Measurements from ENCODE around the gene EID1. TPM values are rescaled to one million over a fixed set of nuclear protein-coding genes. Genes with fewer than 3 reads are reported as not detected.

The EID1 gene
- total and polyA plus RNA-seq, 2 donors (not counting 3 experiments of a cell fraction or from before 2014, with no cell fraction given), result 146 to 155 TPM

DNA sequence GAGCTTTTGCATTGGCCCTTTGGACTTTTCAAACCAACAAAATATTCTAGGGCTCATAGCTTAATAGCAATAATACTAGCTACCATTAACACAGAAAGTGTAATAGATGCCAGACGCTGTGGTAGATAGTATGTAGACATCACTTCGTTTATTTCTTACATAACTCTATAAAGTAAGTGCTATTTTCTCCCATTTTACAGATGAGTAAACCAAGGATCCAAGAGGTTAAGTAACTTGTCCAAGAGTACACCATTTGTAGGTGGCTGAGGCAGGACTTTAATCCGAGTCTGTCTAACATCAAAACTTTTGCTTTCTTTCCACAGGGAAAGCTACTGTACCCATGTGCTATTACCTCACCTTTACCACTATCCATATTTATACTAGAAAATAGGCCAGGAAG lies 12.0 kb downstream of the EID1 start:
- no peak overlapping the region for H3K9ac ChIP-seq (replicated peaks; ENCODE audit: extremely low read depth, insufficient read depth, low read length)
- H4K20me1 ChIP-seq (replicated peaks; ENCODE audit: control insufficient read depth, extremely low read depth, insufficient read depth, low read length), result no peaks in the 10 kb centered on the region
- no peaks in the 10 kb centered on the region for H3K9me3 ChIP-seq (replicated peaks; ENCODE audit: control insufficient read depth, insufficient read depth, low read length)
- BruUV-seq (replicated peaks), result no TSS peak
- H3K4me1 ChIP-seq (ENCODE audit: control insufficient read depth, extremely low read depth, insufficient read depth, low read length), result no peaks in the 10 kb centered on the region
- dilution Hi-C loops (cut with MboI; ENCODE audit: extremely low pct_ligation_motif_present, low sequenced_read_pairs), result no loop called here
- FAIRE-seq (no peak), DNase-seq (ENCODE audit: low read depth, low spot score) (no peak)
- H3K27me3 ChIP-seq (ENCODE audit: control insufficient read depth in 2 of 2, insufficient read depth in 2 of 2, low read length in 2 of 2), result peaks cover 2 to 4% of the 10 kb centered on the region in 2 experiments
- H3K79me2 ChIP-seq (ENCODE audit: control insufficient read depth, insufficient read depth, low read length), result no peaks in the 10 kb centered on the region
- no peak overlapping the region for H3K4me3 ChIP-seq (replicated peaks in 1 of 3; ENCODE audit: insufficient read depth in 1 of 3, low read depth in 1 of 3, low read length in 3 of 3)
- H2AFZ ChIP-seq (ENCODE audit: low read depth, low read length), result no peak overlapping the region
- intact Hi-C loops (cut with micrococcal nuclease), result no loop called here
- H3K9me1 ChIP-seq (replicated peaks; ENCODE audit: control insufficient read depth, extremely low read depth, insufficient read depth, low read length), result no peaks in the 10 kb centered on the region
- CTCF ChIA-PET, result interaction anchor here (1.1 to 1.4 kb wide), 4 partner anchors 10 to 345 kb away, joined by 3 to 4 read pairs (median 3); partner anchors contain the start of gene EID1
- no peak overlapping the region for H3K4me2 ChIP-seq (ENCODE audit: insufficient read depth, low read length)
- POLR2A ChIA-PET, result no interaction called here
- TF ChIP-seq FOS (IDR thresholded peaks at IDR 0.05; ENCODE audit: borderline replicate concordance, insufficient read depth, low read length) (no peak), POLR2A (IDR thresholded peaks at IDR 0.05; ENCODE audit: low read depth, low read length) (no peak), JUN (IDR thresholded peaks at IDR 0.05; ENCODE audit: borderline replicate concordance, insufficient read depth, insufficient read length, low read depth) (no peak), GATA2 (IDR thresholded peaks at IDR 0.05; ENCODE audit: insufficient read depth, insufficient read length, low read depth, low read length) (no peak), MYC (IDR thresholded peaks at IDR 0.05; ENCODE audit: low read depth, low read length) (no peak), EZH2 (IDR thresholded peaks at IDR 0.05; ENCODE audit: borderline replicate concordance, low read depth, low read length, severe bottlenecking) (no peak), POLR2AphosphoS5 (IDR thresholded peaks at IDR 0.05; ENCODE audit: insufficient read depth, low read depth, low read length) (no peak)
- TF ChIP-seq, protein P1, sequence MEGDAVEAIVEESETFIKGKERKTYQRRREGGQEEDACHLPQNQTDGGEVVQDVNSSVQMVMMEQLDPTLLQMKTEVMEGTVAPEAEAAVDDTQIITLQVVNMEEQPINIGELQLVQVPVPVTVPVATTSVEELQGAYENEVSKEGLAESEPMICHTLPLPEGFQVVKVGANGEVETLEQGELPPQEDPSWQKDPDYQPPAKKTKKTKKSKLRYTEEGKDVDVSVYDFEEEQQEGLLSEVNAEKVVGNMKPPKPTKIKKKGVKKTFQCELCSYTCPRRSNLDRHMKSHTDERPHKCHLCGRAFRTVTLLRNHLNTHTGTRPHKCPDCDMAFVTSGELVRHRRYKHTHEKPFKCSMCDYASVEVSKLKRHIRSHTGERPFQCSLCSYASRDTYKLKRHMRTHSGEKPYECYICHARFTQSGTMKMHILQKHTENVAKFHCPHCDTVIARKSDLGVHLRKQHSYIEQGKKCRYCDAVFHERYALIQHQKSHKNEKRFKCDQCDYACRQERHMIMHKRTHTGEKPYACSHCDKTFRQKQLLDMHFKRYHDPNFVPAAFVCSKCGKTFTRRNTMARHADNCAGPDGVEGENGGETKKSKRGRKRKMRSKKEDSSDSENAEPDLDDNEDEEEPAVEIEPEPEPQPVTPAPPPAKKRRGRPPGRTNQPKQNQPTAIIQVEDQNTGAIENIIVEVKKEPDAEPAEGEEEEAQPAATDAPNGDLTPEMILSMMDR (IDR thresholded peaks at IDR 0.05; ENCODE audit: extremely low read depth in 1 of 2, insufficient read depth in 1 of 2, low read depth in 1 of 2, low read length in 2 of 2), result no peak
- TF ChIP-seq, protein P2, sequence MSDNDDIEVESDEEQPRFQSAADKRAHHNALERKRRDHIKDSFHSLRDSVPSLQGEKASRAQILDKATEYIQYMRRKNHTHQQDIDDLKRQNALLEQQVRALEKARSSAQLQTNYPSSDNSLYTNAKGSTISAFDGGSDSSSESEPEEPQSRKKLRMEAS (IDR thresholded peaks at IDR 0.05; ENCODE audit: insufficient read depth, insufficient read length), result no peak
- H3K27ac ChIP-seq (ENCODE audit: insufficient read depth, low read depth, low read length), result no peak overlapping the region
- no peaks in the 10 kb centered on the region for H3K36me3 ChIP-seq (ENCODE audit: control insufficient read depth in 2 of 2, extremely low read depth in 1 of 2, insufficient read depth in 2 of 2, low read length in 2 of 2)
